Colonic mucosa (tissue), 4 donors: Measurements from ENCODE around the gene LYRM4. TPM values are rescaled to one million over a fixed set of nuclear protein-coding genes. Genes with fewer than 3 reads are reported as not detected.
"Not testable (repeated sequence)": the region's sequence is repeated elsewhere in the genome, so short reads cannot be mapped to it uniquely, and the experiment has no call there.

Experiments used
- DNase-seq: peaks from one replicate; pipeline ENCODE4 v3.0.0-alpha.2; 2020
- H3K27ac ChIP-seq: fragments of 200-600 bp; one replicate; pipeline ENCODE4 v1.8.0; 2021
- H3K27me3 ChIP-seq: fragments of 200-600 bp; one replicate; pipeline ENCODE4 v1.8.0; 2021
- H3K36me3 ChIP-seq: fragments of 200-600 bp; one replicate; pipeline ENCODE4 v1.8.0; 2021
- H3K4me1 ChIP-seq: fragments of 200-600 bp; one replicate; pipeline ENCODE4 v1.8.0; 2021; ENCODE audit warnings: mild to moderate bottlenecking
- H3K4me3 ChIP-seq: fragments of 200-600 bp; one replicate; pipeline ENCODE4 v1.8.0; 2021
- H3K9ac ChIP-seq, 2 donors: one replicate each; pipeline ENCODE4 v1.7.0; 2013; ENCODE audit warnings: control low read depth in 2 of 2, low read depth in 2 of 2, low read length in 2 of 2
- H3K9me3 ChIP-seq: fragments of 200-600 bp; one replicate; pipeline ENCODE4 v1.8.0; 2021
- CTCF ChIP-seq: fragments of 200-600 bp; IDR thresholded peaks from one replicate; pipeline ENCODE4 v1.8.0; 2022; ENCODE audit warnings: antibody characterized with exemption, mild to moderate bottlenecking
- intact Hi-C: fragments of 100-400 bp; cut with DNase I; formaldehyde crosslinking; loops from one replicate; pipeline ENCODE4 v1.14.1; 2022
- total RNA-seq, 2 donors: library from RNA; stranded (reverse); fragmentation: NEBNext Ultra II Directional in 1 of 2; extraction: Animal tissue kit (Norgen Biotek cat#: 25700) in 1 of 2; gene quantifications; one replicate each; pipeline ENCODE4 v1.2.1, GENCODE V29; 2021
- donor health status: healthy.
- donor health status: DM: no; HTN: no; CAD: no.
- donor health status: DM: no; HTN: no; CAD: no.

The LYRM4 gene
- total RNA-seq, 2 donors from 2014 or later: 14.0 to 17.4 TPM

- Histone ChIP-seq H3K27me3 (no peaks in the 10 kb centered on the region), H3K27ac (no peak overlapping the region), H3K4me1 (no peaks in the 10 kb centered on the region), H3K9ac (no peak overlapping the region), H3K36me3 (no peaks in the 10 kb centered on the region), H3K9me3 (no peaks in the 10 kb centered on the region), H3K4me3 (no peak overlapping the region)
- no peak for DNase-seq
- intact Hi-C loops: no loop called here
- no peak for TF ChIP-seq CTCF
Measured at GRCh38 chr6:5067305-5067704, 193.4 kb downstream of the LYRM4 start.

- intact Hi-C loops: no loop called here
- no peak for DNase-seq
- TF ChIP-seq CTCF: no peak
Measured at GRCh38 chr6:5066456-5067093, 194.2 kb downstream of the LYRM4 start.

GRCh38 chr6:5063617-5064016 lies 197.1 kb downstream of the LYRM4 start:
- H3K9me3 ChIP-seq: no peaks in the 10 kb centered on the region
- DNase-seq: no peak
- H3K4me1 ChIP-seq: no peaks in the 10 kb centered on the region
- no peak overlapping the region for H3K4me3 ChIP-seq
- no peaks in the 10 kb centered on the region for H3K27me3 ChIP-seq
- TF ChIP-seq CTCF: no peak
- no peak overlapping the region for H3K9ac ChIP-seq
- intact Hi-C loops: no loop called here
- no peak overlapping the region for H3K27ac ChIP-seq
- no peaks in the 10 kb centered on the region for H3K36me3 ChIP-seq

More at GRCh38 chr6:5066456-5067093, 194.2 kb downstream of the LYRM4 start:
- Histone ChIP-seq H3K4me1 (no peaks in the 10 kb centered on the region), H3K9me3 (no peaks in the 10 kb centered on the region), H3K27ac (no peak overlapping the region), H3K27me3 (no peaks in the 10 kb centered on the region), H3K9ac (no peak overlapping the region), H3K4me3 (no peak overlapping the region), H3K36me3 (no peaks in the 10 kb centered on the region)

- intact Hi-C loops: no loop called here
- DNase-seq: no peak
Measured at GRCh38 chr6:5061152-5061551, 199.6 kb downstream of the LYRM4 start.

GRCh38 chr6:5060439-5060838 lies 200.3 kb downstream of the LYRM4 start:
- H3K27me3 ChIP-seq, H3K9me3 ChIP-seq, H3K4me1 ChIP-seq, H3K27ac ChIP-seq, H3K36me3 ChIP-seq, DNase-seq, intact Hi-C loops, H3K4me3 ChIP-seq, H3K9ac ChIP-seq: not testable (repeated sequence)

More at GRCh38 chr6:5061152-5061551, 199.6 kb downstream of the LYRM4 start:
- Histone ChIP-seq H3K4me3 (no peak overlapping the region), H3K36me3 (no peaks in the 10 kb centered on the region), H3K9ac (no peak overlapping the region), H3K27me3 (no peaks in the 10 kb centered on the region), H3K9me3 (no peaks in the 10 kb centered on the region), H3K27ac (no peak overlapping the region), H3K4me1 (no peaks in the 10 kb centered on the region)
- no peak for TF ChIP-seq CTCF

- Histone ChIP-seq H3K9me3 (no peaks in the 10 kb centered on the region), H3K27me3 (no peaks in the 10 kb centered on the region), H3K27ac (peak overlapping the region; percentile 57), H3K4me1 (no peaks in the 10 kb centered on the region), H3K4me3 (no peak overlapping the region), H3K9ac (no peak overlapping the region), H3K36me3 (no peaks in the 10 kb centered on the region)
- intact Hi-C loops: loop anchor here (5.0 kb wide), 1 partner anchor 58 kb away; no protein-coding TSS in a partner anchor
- peak; percentile 63 for DNase-seq
- no peak for TF ChIP-seq CTCF
Measured at GRCh38 chr6:5059036-5059896, 201.5 kb downstream of the LYRM4 start.
